HPDE6-E6E7 (cell line): ENCODE measurements around the gene DECR2.
A peak's percentile ranks its signal among the peaks of the same experiment; 100 is the strongest.
"Not testable (repeated sequence)": the region's sequence is repeated elsewhere in the genome, so short reads cannot be mapped to it uniquely, and the experiment has no call there.

Source experiments
- DNase-seq: peaks from one replicate; pipeline ENCODE4 v3.0.0; 2011; ENCODE audit warnings: missing footprints; ENCODE audit errors: extremely low spot score

DECR2 gene

DNA sequence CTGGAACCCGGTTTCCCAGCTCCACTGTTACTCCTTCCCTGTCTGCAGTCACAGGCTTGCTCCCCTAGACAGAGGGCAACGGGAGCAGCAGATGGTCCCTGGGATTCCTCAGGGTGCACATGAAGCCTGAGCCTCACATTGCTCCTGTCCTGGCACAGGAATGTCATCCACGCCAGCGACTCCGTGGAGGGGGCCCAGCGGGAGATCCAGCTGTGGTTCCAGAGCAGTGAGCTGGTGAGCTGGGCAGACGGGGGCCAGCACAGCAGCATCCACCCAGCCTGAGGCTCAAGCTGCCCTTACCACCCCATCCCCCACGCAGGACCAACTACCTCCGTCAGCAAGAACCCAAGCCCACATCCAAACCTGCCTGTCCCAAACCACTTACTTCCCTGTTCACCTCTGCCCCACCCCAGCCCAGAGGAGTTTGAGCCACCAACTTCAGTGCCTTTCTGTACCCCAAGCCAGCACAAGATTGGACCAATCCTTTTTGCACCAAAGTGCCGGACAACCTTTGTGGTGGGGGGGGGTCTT, 1.6 kb upstream of the DECR2 start:
- DNase-seq: no peak

DNA sequence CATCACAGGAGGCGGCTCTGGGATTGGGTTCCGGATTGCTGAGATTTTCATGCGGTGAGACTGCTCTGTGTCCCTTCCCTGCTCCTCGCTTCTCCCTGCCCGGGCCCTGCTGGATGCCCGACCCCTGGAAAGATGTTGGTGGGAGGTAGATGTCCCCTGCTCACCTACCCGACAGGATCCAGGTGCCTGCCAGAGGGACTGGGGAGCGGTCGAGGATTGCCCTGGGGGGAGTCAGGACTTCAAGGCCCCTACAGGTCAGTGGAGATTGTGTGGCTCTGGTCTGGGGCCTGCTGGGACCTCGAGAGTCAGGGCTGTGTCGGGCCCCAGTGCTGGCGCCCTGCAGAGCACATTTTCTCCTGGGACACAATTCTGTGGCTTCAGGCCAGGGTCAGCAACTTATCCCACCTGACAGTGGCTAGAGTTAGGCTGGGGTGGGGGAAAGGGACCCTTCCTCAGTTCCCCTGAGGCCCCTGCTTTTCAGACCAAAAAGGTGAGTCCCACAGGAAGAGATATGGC, 3.3 kb downstream of the DECR2 start:
- no peak for DNase-seq

DNA sequence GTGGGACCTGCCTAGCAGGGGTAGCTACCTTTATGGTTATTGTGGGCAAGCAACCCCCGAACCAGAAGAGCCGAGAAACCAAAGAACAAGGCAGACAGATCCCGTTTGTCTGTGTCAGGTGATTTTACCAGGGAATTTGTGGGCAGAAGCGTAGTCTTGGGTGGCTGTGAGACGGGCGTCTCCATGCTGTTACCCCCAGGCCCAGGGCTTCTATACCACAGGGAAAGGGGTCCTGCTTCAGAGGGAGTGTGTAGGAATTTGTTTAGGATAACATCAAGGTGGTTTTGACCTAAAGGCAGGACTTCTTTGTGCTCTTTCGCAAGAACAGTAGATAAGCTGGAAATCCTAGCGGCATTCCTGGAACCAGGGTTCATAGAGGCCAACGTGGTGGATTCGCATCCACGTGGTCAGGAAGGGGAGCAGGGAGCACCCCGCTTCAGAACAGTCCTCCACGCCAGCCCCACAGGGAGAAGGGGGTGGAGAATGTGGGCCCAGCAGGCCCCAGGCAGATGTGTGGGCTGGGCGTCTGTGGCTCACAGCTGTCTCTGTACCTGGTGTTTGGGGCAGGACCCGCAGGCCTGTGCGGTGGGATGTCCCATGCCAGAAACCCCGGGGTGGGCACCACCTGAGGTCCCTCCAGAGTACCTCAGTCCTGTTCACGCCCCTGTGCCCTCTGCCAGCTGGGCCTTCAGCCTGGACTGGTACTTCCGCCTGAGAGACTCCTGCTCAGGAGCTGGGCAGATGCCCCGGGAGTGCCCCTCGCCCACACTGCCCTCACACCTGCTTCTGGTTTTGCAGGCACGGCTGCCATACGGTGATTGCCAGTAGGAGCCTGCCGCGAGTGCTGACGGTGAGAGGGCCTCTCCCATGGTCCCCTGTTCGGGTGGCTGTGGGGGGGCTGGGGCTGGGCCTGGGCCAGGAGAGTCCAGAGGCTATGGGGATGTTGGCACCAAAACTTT, 4.1 kb downstream of the DECR2 start:
- DNase-seq: no peak

- DNase-seq: no peak
Measured at GRCh38 chr16:407253-407652, 5.6 kb downstream of the DECR2 start.

- DNase-seq: no peak
Measured at GRCh38 chr16:410516-411178, 9.0 kb downstream of the DECR2 start.

- no peak for DNase-seq
Measured at GRCh38 chr16:411576-412265, 10.0 kb downstream of the DECR2 start.

GRCh38 chr16:414395-415169, 12.9 kb downstream of the DECR2 start:
- DNase-seq: no peak

- DNase-seq: not testable (repeated sequence)
Measured at GRCh38 chr16:415170-415498, 13.4 kb downstream of the DECR2 start.

GRCh38 chr16:422179-422578, 20.5 kb downstream of the DECR2 start:
- not testable (repeated sequence) for DNase-seq

GRCh38 chr16:424033-424622, 22.4 kb downstream of the DECR2 start:
- DNase-seq: peak; percentile 53

DNA sequence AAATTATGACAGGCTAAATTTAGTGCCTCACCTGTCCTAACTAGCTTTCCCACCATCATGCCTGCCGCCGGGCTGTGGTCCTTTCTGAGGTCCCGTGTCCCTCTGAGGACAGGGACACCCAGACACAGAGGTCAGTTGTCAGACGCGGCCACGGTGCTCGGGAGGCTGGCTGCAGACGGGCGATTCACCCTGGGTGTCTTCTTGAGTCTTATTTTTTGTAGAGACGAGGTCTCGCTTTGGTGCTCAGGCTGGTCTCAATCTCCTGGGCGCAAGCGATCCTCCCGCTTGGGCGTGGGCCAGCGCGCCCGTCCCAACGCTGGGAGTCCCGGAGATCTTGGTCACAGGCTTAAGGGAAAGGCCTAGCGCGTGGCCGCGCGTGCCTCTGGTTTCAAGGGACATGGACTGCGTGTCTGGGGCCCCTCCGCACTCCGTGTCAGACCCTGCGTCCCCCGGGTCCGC, 23.0 kb downstream of the DECR2 start:
- DNase-seq: no peak

DNA sequence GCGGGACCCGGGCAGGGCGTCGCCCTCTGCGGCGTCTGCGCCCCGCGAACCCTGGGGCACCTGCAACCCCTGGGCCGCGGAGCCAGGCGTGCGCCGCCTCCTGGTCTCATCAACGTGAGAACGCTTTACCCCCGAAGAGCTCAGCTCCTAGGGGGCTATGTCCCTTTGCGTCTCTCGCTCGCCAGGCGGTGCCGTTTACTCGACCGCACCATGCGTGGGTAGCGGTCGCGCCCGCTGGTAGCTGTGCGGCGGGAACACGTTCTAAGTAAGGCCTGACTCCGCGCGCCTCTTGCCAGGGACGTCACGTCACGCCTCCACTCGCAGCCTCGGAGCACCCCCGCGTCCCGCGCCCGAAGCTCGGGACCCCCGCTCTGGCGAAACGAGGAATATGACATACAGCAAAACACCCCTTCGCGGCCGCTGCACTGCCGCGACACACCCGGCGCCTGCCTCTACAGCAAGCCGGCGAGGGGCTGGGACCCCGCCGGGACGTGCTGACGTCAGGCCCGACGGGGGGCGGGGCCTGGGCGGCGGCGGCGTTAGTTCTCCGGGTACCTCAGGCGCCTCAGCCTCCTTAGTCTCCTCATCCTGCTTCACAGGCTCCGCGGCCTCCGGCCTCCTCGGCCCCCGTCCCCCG, 23.5 kb downstream of the DECR2 start, which contains the start of gene RAB11FIP3:
Gene RAB11FIP3 (plus strand): TSS at position 568 of the 637 bp plus-strand sequence. CDS start 358 bp downstream, outside the sequence.
- DNase-seq: peak; percentile 60

GRCh38 chr16:425740-426114, 24.0 kb downstream of the DECR2 start:
- DNase-seq: no peak

DNA sequence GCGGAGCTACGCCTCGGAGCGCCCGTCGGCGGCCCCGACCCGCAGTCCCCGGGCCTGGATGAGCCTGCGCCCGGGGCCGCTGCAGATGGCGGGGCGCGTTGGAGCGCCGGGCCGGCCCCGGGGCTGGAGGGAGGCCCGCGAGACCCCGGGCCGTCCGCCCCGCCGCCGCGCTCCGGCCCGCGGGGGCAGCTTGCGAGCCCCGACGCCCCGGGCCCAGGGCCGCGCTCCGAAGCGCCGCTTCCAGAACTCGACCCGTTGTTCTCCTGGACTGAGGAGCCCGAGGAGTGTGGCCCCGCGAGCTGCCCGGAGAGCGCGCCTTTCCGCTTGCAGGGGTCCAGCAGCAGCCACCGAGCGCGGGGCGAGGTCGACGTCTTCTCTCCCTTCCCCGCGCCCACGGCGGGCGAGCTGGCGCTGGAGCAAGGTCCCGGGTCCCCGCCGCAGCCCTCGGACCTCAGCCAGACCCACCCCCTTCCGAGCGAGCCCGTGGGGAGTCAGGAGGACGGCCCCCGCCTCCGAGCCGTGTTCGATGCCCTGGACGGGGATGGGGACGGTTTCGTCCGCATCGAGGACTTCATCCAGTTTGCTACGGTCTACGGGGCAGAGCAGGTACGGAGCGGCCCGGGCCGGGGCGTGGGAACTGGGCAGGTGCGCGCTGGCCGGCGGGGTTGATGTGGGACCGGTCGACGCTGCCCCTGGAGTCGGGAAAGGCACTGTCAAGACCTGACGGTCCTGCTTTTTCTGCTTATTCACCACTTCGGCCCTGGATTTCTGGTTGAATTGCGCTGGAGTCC, 24.6 kb downstream of the DECR2 start:
- no peak for DNase-seq

DNA sequence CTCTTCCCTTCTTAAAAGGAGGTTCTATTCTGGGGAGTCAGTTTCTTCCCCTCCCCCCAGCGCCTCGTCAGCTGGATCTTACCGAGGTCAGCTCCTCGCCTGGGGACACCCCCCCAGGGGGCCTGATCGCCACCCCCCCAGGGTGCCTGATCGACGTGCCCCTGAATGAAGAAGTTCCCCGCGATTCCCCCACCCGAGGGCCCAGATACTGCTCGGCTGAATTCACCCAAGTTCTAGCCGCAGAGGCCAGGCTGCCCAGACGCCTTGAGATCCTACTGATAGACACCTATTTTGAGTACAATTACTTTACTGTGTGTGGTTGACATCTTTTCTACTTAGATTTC, 25.2 kb downstream of the DECR2 start:
- no peak for DNase-seq

DNA sequence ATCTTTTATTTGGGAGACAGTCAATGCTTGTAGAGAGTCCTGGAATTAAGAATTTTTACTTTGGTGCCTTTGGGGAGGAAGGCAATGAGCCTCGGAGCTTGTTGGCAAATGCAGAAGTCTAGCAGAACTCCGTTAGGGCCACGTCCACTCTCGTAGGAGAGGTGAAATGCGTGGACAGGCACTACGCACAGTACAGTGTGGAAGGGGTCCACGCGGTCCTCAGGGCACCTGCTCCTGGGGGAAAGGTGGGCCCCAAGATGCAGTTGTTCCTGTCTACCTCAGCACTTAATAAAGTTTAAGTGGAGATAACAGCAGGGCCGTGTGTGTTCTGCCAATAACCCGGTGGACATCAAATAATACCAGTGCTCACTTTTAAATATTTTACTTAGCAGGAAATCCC, 25.6 kb downstream of the DECR2 start:
- no peak for DNase-seq

DNA sequence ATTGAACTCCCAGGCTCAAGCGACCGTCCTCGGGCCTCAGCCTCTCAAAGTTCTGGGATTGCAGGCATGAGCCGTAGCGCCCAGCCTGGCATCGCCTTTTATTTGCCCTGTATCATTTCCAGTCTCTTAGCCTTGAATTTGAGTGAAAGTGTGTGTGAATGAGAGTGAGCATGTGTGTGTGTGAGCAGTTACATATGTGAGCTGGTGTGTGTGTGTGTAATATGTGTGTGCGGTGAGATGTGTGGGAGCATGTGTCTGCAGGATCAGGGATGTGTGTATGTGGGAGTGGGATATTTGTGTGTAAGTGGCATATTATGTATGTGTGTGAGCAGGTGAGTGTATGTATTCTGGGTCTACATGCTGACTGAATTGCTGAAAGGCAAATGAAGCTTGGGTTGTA, 29.2 kb downstream of the DECR2 start:
- no peak for DNase-seq

DNA sequence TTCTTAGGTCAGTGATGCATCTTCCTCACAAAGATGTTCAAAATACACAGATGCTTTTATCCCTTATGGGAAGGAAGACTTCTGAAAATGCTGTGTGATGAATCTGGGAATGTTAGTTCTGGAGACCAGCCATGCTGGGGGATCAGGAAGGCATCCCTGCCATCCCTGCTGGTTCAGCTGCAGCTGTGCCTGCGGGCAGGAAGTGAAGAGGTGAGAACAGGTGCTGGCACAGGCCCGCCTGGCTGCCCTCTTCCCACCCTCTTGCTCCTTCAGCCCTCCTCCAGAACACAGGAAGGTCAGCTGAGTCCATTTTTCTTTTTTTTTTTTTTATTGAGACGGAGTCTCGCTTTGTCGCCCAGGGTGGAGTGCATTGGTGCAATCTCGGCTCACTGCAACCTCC, 38.9 kb downstream of the DECR2 start:
- DNase-seq: no peak

DNA sequence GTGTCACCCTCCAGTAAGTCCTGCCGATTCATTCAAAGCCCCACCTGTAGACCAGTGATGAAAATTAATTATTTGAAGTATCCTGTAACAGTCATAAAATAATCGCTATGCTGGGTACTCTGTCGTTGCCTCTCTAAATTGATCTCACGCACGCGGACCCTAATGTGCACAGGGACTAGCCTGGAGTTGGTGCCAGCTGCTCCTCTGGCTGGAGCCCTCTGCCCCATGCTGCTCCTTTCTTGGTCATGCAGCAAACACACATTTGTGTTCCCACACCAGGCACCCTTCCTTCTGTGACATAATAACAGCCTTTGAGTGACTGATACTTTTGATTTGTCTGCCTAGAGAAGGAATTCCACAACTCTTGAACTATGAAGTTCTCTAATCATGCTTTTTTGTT, 39.8 kb downstream of the DECR2 start:
- DNase-seq: no peak

DNA sequence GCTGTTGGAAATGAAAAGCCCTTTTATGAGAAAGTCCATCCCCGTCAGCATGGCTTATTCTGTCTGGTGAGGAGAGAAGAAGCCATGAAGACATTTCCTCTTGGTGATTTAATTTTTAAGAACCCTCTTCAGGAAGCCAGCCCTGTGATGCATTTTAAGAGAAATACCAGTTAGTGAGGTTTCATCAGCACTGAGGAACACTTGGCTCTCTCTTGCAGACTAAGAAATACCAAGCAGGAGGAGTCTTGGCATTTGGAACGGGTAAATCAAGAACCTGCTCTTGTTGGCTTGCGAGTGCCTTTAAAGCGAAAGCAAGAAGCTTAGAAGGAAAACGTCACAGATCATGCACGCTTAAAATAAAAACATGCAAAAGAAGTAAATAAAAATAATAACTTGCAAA, 41.3 kb downstream of the DECR2 start:
- DNase-seq: no peak
